ENCODE data around the gene SYNC. TPM values are rescaled to one million over a fixed set of nuclear protein-coding genes. Genes with fewer than 3 reads are reported as not detected.
"Not testable (repeated sequence)": the region's sequence is repeated elsewhere in the genome, so short reads cannot be mapped to it uniquely, and the experiment has no call there.

The SYNC gene
- total RNA-seq, 1 experiment from 2014 or later: 4.8 TPM

- DNase-seq (ENCODE audit: low read depth): peak; percentile 69
Observed at GRCh38 chr1:32695098-32695904, 7.3 kb downstream of the SYNC start.

GRCh38 chr1:32693455-32694174 lies 9.0 kb downstream of the SYNC start:
- DNase-seq (ENCODE audit: low read depth): no peak

DNA sequence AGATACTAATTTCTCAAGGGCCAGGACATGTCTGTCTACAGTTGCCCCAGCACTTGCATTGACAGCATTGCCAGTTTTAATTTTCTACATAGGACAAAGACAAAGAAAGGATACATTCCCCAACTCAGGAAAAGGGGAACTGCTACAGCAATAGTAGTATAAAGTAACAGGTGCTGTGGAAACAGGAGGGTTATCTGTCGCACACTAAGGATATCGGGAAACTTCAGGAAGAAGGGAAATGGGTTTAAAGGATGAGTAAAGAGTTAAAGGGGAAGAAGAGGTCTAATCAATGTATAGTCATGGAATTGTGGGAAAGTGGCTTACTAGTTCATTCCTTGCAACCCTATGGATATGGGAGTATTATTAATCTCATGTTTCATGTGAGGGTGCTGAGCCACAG lies 16.2 kb downstream of the SYNC start:
- DNase-seq (ENCODE audit: low read depth): no peak

GRCh38 chr1:32685498-32685897 lies 17.1 kb downstream of the SYNC start:
- no peak for DNase-seq (ENCODE audit: low read depth)

- DNase-seq (ENCODE audit: low read depth): no peak
Observed at GRCh38 chr1:32684167-32684811, 18.3 kb downstream of the SYNC start.

DNA sequence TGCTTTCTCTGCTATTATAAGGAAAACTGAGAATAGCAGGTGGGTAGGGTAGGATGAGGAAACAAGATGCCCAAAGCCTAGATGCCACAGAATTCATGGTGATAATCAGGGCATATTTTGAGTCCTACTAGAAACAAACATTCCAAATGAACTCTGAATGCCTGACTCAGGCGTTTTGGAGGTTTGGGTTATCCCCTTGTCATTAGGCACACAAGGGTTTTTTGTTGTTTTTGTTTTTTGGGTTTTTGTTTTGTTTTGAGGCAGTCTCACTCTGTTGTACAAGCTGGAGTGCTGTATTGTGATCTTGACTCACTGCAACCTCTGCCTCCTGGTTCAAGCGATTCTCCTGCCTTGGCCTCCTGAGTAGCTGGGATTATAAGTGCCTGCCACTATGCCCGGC lies 19.2 kb downstream of the SYNC start:
- DNase-seq (ENCODE audit: low read depth): no peak

DNA sequence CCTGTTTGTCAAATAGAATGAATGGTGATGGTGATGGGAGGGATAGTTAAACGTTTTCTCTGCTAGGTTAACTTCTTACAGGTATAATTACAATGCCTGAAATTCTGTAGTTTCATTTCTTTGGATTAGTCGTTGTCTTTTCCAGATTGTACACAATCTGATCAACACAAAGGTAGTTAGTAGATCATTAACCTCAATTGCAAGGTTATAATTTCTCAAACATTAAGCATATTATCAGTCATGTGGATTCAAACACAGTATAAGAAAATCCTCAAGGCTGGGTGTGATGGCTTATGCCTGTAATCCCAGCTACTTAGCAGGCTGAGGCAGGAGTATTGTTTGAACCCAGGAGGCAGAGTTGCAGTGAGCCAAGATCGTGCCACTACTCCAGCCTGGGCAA lies 20.6 kb downstream of the SYNC start:
- no peak for DNase-seq (ENCODE audit: low read depth)

DNA sequence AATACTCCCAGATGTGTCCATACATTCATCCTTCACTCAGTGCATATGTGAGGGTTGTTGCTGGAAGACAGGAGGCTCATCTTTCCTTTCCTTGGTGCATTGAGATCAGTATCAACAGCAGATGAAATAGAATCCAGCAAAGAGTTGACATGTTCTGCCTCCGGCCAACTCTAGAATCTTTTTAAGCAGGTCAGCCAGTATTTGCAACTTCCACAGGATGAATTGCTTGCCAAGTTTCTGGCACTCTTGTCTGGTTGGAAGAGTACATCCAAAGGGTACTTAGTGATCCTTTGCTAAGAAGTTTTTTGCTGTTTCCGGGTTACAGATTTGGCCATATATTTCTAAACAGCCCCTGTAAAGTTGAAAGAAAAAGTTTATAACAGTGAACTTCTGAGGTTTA lies 21.1 kb downstream of the SYNC start:
- DNase-seq (ENCODE audit: low read depth): no peak

GRCh38 chr1:32680642-32681041 lies 21.9 kb downstream of the SYNC start:
- DNase-seq (ENCODE audit: low read depth): no peak

GRCh38 chr1:32679993-32680392 lies 22.6 kb downstream of the SYNC start:
- DNase-seq (ENCODE audit: low read depth): not testable (repeated sequence)

- no peak for DNase-seq (ENCODE audit: low read depth)
Observed at GRCh38 chr1:32676945-32677344, 25.6 kb downstream of the SYNC start.

DNA sequence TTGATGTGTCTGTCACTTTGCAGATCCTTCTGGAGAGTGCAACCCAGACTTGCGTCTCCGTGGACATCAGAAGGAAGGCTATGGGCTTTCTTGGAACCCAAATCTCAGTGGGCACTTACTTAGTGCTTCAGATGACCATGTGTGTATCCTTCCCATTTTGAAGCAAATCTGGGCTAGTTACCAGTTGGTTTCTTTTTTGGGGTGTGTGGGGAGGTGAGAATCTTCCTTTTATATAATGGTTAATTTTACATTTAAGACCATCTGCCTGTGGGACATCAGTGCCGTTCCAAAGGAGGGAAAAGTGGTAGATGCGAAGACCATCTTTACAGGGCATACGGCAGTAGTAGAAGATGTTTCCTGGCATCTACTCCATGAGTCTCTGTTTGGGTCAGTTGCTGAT lies 33.9 kb downstream of the SYNC start:
- DNase-seq (ENCODE audit: low read depth): not testable (repeated sequence)

DNA sequence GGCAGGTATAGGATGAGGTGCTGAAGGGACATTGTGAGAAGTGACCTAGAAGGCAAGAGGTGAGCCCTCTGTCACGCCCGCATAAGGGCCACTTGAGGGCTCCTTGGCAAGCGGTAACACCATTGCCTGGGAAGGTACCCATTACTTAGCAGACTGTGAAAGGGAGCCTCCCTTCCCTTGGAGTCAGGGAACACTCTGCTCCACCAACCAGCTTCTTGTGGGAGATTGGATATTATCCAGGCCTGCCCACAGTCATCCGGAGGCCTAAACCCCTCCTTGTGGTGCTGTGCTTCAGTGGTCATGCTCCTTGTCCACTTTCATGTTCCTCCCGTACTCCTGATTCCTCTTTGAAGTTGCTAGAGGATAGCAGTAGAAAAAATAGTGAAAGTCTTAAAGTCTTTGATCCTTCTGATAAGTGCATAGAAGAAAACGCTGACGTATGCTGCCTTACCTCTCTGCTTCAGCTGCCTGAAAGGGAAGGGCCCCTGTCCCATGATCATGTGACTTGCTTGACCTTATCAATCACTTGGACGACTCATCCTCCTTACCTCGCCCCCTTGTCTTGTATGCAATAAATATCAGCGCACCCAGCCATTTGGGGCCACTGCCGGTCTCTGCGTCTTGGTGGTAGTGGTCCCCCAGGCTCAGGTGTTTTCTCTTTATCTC lies 35.5 kb downstream of the SYNC start:
- DNase-seq (ENCODE audit: low read depth): no peak

GRCh38 chr1:32665915-32666314 lies 36.7 kb downstream of the SYNC start:
- no peak for DNase-seq (ENCODE audit: low read depth)

- DNase-seq (ENCODE audit: low read depth): no peak
Observed at GRCh38 chr1:32659581-32659980, 43.0 kb downstream of the SYNC start.

DNA sequence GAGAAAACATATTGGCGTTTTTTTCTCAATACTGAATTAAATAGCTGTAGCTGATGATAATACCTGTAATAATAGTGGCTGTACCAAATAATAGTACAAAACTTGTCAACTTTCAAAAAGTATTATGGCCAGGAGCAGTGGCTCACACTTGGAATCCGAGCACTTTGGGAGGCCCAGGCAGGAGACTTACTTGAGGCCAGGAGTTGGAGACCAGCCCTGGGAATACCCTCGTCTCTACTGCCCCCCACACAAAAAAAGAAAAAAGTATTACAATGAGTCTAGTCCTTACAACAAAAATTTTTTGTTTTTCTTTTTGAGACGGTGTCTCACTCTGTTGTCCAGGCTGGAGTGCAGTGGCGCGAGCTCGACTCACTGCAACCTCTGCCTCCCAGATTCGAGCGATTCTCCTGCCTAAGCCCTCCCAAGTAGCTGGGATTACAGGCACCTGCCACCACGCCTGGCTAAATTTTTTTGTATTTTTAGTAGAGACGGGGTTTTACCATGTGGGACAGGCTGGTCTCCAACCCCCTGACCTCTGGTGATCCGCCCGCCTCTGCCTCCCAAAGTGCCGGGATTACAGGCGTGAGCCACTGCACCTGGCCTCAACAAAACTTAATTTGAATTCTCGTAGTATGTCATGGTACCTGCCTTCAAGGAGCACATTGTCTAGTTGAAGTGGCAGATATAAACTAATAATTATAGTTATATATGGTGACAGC lies 50.2 kb downstream of the SYNC start:
- no peak for DNase-seq (ENCODE audit: low read depth)

- DNase-seq (ENCODE audit: low read depth): no peak
Observed at GRCh38 chr1:32651461-32652073, 51.0 kb downstream of the SYNC start.

DNA sequence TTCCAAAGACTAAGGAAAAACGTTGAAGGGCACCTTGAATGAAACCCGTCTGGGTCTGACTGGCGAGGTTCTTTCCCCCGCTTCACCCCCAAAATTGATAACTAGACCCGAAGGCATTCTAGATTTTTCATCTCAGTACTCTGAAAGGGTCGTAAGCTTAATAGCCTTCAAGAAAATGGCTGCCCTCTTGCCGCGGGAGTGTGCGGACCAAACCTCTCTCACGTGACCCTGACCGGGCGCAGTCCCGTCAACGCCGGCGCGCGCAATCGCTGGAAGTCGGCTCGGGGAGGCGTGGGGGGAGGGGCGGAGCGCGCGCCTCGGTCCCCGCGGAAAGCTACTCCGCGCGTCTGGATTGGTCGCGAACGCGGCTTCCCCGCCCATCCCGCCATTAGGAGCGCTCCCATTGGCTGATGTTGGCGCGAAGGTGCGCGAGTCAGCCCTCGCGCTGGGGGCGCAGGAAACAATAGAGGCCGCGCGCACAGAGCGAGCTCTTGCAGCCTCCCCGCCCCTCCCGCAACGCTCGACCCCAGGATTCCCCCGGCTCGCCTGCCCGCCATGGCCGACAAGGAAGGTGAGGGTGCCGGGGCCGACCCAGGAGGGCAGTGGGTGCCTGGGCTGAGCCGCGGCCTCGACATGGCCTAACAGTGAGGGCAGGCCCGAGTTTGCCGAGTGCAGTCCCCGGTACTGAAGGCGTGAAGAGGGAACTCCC lies 51.7 kb downstream of the SYNC start, which contains the start of gene RBBP4:
RBBP4 (plus strand) TSS at position 457 of the 709 bp plus-strand sequence; CDS start at position 556, 99 bp downstream.
- DNase-seq (ENCODE audit: low read depth): peak; percentile 96

GRCh38 chr1:32650248-32650751 lies 52.3 kb downstream of the SYNC start, which contains the start of gene ZBTB8OS:
TSS of gene ZBTB8OS (minus strand) at chr1:32650550. CDS start at chr1:32650529, 21 bp downstream.
- DNase-seq (ENCODE audit: low read depth): peak; percentile 90

Data from HT1080 (cell line).